Osteoblast (primary cell): ENCODE data around the gene ANKRD33. TPM values are rescaled to one million over a fixed set of nuclear protein-coding genes. Genes with fewer than 3 reads are reported as not detected.

ENCODE experiments used
- DNase-seq: peaks from one replicate; pipeline ENCODE4 v3.0.0; 2011; ENCODE audit warnings: low spot score, mixed read lengths; ENCODE audit not compliant: insufficient read length; ENCODE audit errors: missing footprints
- H2AFZ ChIP-seq: 2 replicates; pipeline ENCODE4 v1.6.0; 2011; ENCODE audit warnings: mild to moderate bottlenecking, low read length
- H3K27ac ChIP-seq: 2 replicates; pipeline ENCODE4 v1.5.1; 2011; ENCODE audit warnings: mild to moderate bottlenecking, low read depth, low read length, moderate library complexity
- H3K27me3 ChIP-seq: 2 replicates; pipeline ENCODE4 v1.6.0; 2012; ENCODE audit warnings: mild to moderate bottlenecking, control low read depth, inconsistent platforms, low read length, moderate library complexity; ENCODE audit not compliant: insufficient read depth
- H3K36me3 ChIP-seq: 2 replicates; pipeline ENCODE4 v1.5.1; 2011; ENCODE audit warnings: mild to moderate bottlenecking, low read length, control low read depth, moderate library complexity; ENCODE audit not compliant: insufficient read depth
- H3K4me1 ChIP-seq: 2 replicates; pipeline ENCODE4 v1.5.1; 2011; ENCODE audit warnings: mild to moderate bottlenecking, low read length, control low read depth, moderate library complexity; ENCODE audit not compliant: insufficient read depth
- H3K4me2 ChIP-seq: 2 replicates; pipeline ENCODE4 v1.6.0; 2011; ENCODE audit warnings: mild to moderate bottlenecking, low read length; ENCODE audit not compliant: insufficient read depth
- H3K4me3 ChIP-seq: fragments of 200-600 bp; sonication (generic); 3 replicates; pipeline ENCODE4 v1.5.1; 2012; ENCODE audit warnings: mild to moderate bottlenecking, low read length, inconsistent platforms; ENCODE audit not compliant: insufficient read depth
- H3K79me2 ChIP-seq: 2 replicates; pipeline ENCODE4 v1.6.0; 2012; ENCODE audit warnings: mild to moderate bottlenecking, low read length, control low read depth, inconsistent platforms; ENCODE audit not compliant: insufficient read depth
- H3K9me3 ChIP-seq: 2 replicates; pipeline ENCODE4 v1.5.1; 2011; ENCODE audit warnings: low read depth, low read length, control low read depth
- H4K20me1 ChIP-seq: 2 replicates; pipeline ENCODE4 v1.6.0; 2012; ENCODE audit warnings: mild to moderate bottlenecking, low read length, control low read depth; ENCODE audit not compliant: insufficient read depth
- CTCF ChIP-seq: IDR thresholded peaks from 2 replicates; pipeline ENCODE4 v1.5.1; 2011; ENCODE audit warnings: mild to moderate bottlenecking, low read depth, low read length, moderate library complexity; ENCODE audit errors: extremely low read depth
- total RNA-seq: library from RNA; depleted of rRNA; stranded (reverse); fragments of >200 nt; gene quantifications from 2 replicates; pipeline ENCODE4 v1.2.3, GENCODE V29; 2012

The ANKRD33 gene
- total RNA-seq, 1 donor, result not detected

GRCh38 chr12:51848841-51849735 lies 38.8 kb upstream of the ANKRD33 start:
- Histone ChIP-seq H3K27me3 (peaks cover 52% of the 10 kb centered on the region), H3K36me3 (no peaks in the 10 kb centered on the region), H3K4me2 (no peak overlapping the region)

GRCh38 chr12:51850081-51850964 lies 37.6 kb upstream of the ANKRD33 start:
- H3K4me3 ChIP-seq, result no peak overlapping the region
- TF ChIP-seq CTCF, result no peak
- no peak overlapping the region for H3K4me2 ChIP-seq
- H3K27me3 ChIP-seq, result peaks cover 39% of the 10 kb centered on the region
- H3K27ac ChIP-seq, result no peak overlapping the region
- no peak overlapping the region for H2AFZ ChIP-seq
- no peaks in the 10 kb centered on the region for H3K9me3 ChIP-seq
- no peaks in the 10 kb centered on the region for H3K36me3 ChIP-seq
- DNase-seq, result peak; percentile 89
- H3K4me1 ChIP-seq, result peaks cover 3% of the 10 kb centered on the region
- H4K20me1 ChIP-seq, result no peaks in the 10 kb centered on the region
- no peaks in the 10 kb centered on the region for H3K79me2 ChIP-seq

More at GRCh38 chr12:51848841-51849735, 38.8 kb upstream of the ANKRD33 start:
- Histone ChIP-seq H3K4me1 (peaks cover 3% of the 10 kb centered on the region), H2AFZ (no peak overlapping the region), H3K4me3 (no peak overlapping the region), H3K27ac (no peak overlapping the region), H3K79me2 (no peaks in the 10 kb centered on the region), H3K9me3 (no peaks in the 10 kb centered on the region), H4K20me1 (no peaks in the 10 kb centered on the region)
- no peak for TF ChIP-seq CTCF
- peak; percentile 87 for DNase-seq

GRCh38 chr12:51850965-51851299 lies 37.0 kb upstream of the ANKRD33 start:
- Histone ChIP-seq H3K27ac (no peak overlapping the region), H2AFZ (no peak overlapping the region), H3K27me3 (peaks cover 33% of the 10 kb centered on the region), H4K20me1 (no peaks in the 10 kb centered on the region), H3K4me1 (peaks cover 6% of the 10 kb centered on the region), H3K36me3 (no peaks in the 10 kb centered on the region), H3K4me3 (no peak overlapping the region), H3K79me2 (no peaks in the 10 kb centered on the region), H3K9me3 (no peaks in the 10 kb centered on the region), H3K4me2 (no peak overlapping the region)
- peak; percentile 85 for DNase-seq
- TF ChIP-seq CTCF, result no peak
